Measurements from ENCODE around the gene MBOAT7. TPM values are rescaled to one million over a fixed set of nuclear protein-coding genes. Genes with fewer than 3 reads are reported as not detected.
"Not testable (repeated sequence)": the region's sequence is repeated elsewhere in the genome, so short reads cannot be mapped to it uniquely, and the experiment has no call there.

MBOAT7 gene
- total RNA-seq, 1 donor from 2014 or later, result 218 TPM

- no peak overlapping the region for H3K4me3 ChIP-seq (ENCODE audit: low read depth, low read length)
- TF ChIP-seq CTCF (conservative IDR thresholded peaks at IDR 0.05; ENCODE audit: low read depth, low read length), result no peak
- DNase-seq (ENCODE audit: low read depth), result no peak
These were observed 19.9 kb upstream of the MBOAT7 start for GRCh38 chr19:54209058-54209810.

- no peak for DNase-seq (ENCODE audit: low read depth)
- no peak for TF ChIP-seq CTCF (conservative IDR thresholded peaks at IDR 0.05; ENCODE audit: low read depth, low read length)
- no peak overlapping the region for H3K4me3 ChIP-seq (ENCODE audit: low read depth, low read length)
These were observed 19.3 kb upstream of the MBOAT7 start for GRCh38 chr19:54208784-54209057.

GRCh38 chr19:54207983-54208783 is 18.8 kb upstream of the MBOAT7 start:
- no peak for TF ChIP-seq CTCF (conservative IDR thresholded peaks at IDR 0.05; ENCODE audit: low read depth, low read length)
- H3K4me3 ChIP-seq (ENCODE audit: low read depth, low read length), result no peak overlapping the region
- DNase-seq (ENCODE audit: low read depth), result no peak

GRCh38 chr19:54207676-54207982 is 18.2 kb upstream of the MBOAT7 start:
- H3K4me3 ChIP-seq (ENCODE audit: low read depth, low read length), result no peak overlapping the region
- no peak for TF ChIP-seq CTCF (conservative IDR thresholded peaks at IDR 0.05; ENCODE audit: low read depth, low read length)
- no peak for DNase-seq (ENCODE audit: low read depth)

- not testable (repeated sequence) for DNase-seq (ENCODE audit: low read depth); H3K4me3 ChIP-seq (ENCODE audit: low read depth, low read length)
These were observed 17.8 kb upstream of the MBOAT7 start for GRCh38 chr19:54207193-54207592.

GRCh38 chr19:54206831-54207177 is 17.4 kb upstream of the MBOAT7 start:
- no peak overlapping the region for H3K4me3 ChIP-seq (ENCODE audit: low read depth, low read length)
- DNase-seq (ENCODE audit: low read depth), result no peak
- no peak for TF ChIP-seq CTCF (conservative IDR thresholded peaks at IDR 0.05; ENCODE audit: low read depth, low read length)

GRCh38 chr19:54206030-54206830 is 16.9 kb upstream of the MBOAT7 start:
- TF ChIP-seq CTCF (conservative IDR thresholded peaks at IDR 0.05; ENCODE audit: low read depth, low read length), result no peak
- no peak overlapping the region for H3K4me3 ChIP-seq (ENCODE audit: low read depth, low read length)
- no peak for DNase-seq (ENCODE audit: low read depth)
